Progenitor cell of endocrine pancreas (in vitro differentiated cells): ENCODE measurements around the gene ENKUR. TPM values are rescaled to one million over a fixed set of nuclear protein-coding genes. Genes with fewer than 3 reads are reported as not detected.
"Not testable (repeated sequence)": the region's sequence is repeated elsewhere in the genome, so short reads cannot be mapped to it uniquely, and the experiment has no call there.

ENCODE experiments used
- DNase-seq: peaks from one replicate; pipeline ENCODE4 v3.0.0; 2021; ENCODE audit warnings: low spot score; ENCODE audit not compliant: unreplicated experiment
- H3K27ac Mint-ChIP-seq: 2 replicates; pipeline ENCODE4 v1.8.0; 2021; ENCODE audit warnings: mild to moderate bottlenecking, moderate library complexity, mixed read lengths
- H3K27me3 Mint-ChIP-seq: 2 replicates; pipeline ENCODE4 v1.8.0; 2021; ENCODE audit warnings: mixed read lengths
- H3K36me3 Mint-ChIP-seq: 2 replicates; pipeline ENCODE4 v1.8.0; 2022; ENCODE audit warnings: mixed read lengths; ENCODE audit not compliant: insufficient read depth
- H3K4me1 Mint-ChIP-seq: 2 replicates; pipeline ENCODE4 v1.8.0; 2021; ENCODE audit warnings: low read depth, mixed read lengths
- H3K4me3 Mint-ChIP-seq: 2 replicates; pipeline ENCODE4 v1.8.0; 2021; ENCODE audit warnings: low read depth, mild to moderate bottlenecking, moderate library complexity, mixed read lengths
- H3K9me3 Mint-ChIP-seq: 2 replicates; pipeline ENCODE4 v1.8.0; 2021; ENCODE audit warnings: low read depth, mixed read lengths
- total RNA-seq: library from RNA; stranded (reverse); gene quantifications from 2 replicates; pipeline ENCODE4 v1.2.1, GENCODE V29; 2021
- TF ChIP-seq, protein P1 (sequence below): fragments of 200-600 bp; sonication (generic); IDR thresholded peaks from one replicate; pipeline ENCODE4 v1.5.0; 2021; ENCODE audit warnings: antibody characterized with exemption, mild to moderate bottlenecking; ENCODE audit not compliant: unreplicated experiment

The ENKUR gene
- total RNA-seq, 1 donor from 2014 or later: 0.46 TPM

DNA sequence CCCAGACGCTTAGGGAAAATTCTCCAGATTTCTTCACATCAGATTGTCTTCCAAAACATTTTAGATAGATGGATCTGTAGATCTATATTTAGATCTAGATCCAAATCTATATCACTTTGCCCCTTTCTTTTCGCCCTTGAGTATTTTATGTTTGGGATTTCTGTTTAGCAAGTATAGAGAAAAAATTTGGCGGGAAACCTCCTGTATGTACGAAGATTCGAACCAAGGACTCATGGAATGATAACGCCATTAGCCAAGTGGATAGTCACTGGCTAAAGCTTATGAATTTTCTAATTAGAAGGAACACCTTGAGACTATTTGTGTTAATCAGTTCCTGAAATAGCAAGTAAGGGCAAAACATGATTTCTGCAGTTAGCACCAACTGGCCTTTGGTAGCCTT lies 1.7 kb upstream of the ENKUR start:
- DNase-seq: no peak
- TF ChIP-seq, protein P1, sequence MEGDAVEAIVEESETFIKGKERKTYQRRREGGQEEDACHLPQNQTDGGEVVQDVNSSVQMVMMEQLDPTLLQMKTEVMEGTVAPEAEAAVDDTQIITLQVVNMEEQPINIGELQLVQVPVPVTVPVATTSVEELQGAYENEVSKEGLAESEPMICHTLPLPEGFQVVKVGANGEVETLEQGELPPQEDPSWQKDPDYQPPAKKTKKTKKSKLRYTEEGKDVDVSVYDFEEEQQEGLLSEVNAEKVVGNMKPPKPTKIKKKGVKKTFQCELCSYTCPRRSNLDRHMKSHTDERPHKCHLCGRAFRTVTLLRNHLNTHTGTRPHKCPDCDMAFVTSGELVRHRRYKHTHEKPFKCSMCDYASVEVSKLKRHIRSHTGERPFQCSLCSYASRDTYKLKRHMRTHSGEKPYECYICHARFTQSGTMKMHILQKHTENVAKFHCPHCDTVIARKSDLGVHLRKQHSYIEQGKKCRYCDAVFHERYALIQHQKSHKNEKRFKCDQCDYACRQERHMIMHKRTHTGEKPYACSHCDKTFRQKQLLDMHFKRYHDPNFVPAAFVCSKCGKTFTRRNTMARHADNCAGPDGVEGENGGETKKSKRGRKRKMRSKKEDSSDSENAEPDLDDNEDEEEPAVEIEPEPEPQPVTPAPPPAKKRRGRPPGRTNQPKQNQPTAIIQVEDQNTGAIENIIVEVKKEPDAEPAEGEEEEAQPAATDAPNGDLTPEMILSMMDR: no peak
- H3K4me1 Mint-ChIP-seq: peaks cover 9% of the 10 kb centered on the region
- H3K27me3 Mint-ChIP-seq: no peaks in the 10 kb centered on the region
- peak overlapping the region; percentile 74 for H3K4me3 Mint-ChIP-seq
- peaks cover 1% of the 10 kb centered on the region for H3K36me3 Mint-ChIP-seq
- peaks cover 3% of the 10 kb centered on the region for H3K9me3 Mint-ChIP-seq
- H3K27ac Mint-ChIP-seq: peak overlapping the region; percentile 99

DNA sequence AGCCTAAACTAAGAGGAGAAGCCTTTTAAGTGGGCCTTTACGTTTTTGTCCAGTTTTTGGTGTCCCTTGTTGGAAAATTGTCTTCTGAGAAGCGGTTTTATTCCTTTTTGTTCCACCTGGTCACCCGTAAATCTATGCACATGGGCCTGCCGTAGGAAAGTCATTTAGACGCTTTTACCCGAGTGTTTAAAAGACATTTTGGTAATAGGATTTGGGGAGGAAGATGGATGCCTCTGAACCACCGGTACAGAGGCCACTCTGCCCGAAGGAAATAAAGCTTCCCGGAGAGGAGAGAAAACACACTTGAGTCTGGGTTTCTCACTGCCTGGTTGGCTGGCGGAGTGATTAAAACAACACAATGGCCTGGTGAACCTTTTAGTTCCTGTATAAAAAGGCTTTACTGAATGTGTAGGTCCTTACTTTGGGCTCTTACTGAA lies 1.2 kb upstream of the ENKUR start:
- H3K27ac Mint-ChIP-seq: peak overlapping the region; percentile 99
- peaks cover 1% of the 10 kb centered on the region for H3K36me3 Mint-ChIP-seq
- H3K9me3 Mint-ChIP-seq: peaks cover 3% of the 10 kb centered on the region
- peaks cover 9% of the 10 kb centered on the region for H3K4me1 Mint-ChIP-seq
- DNase-seq: no peak
- TF ChIP-seq, protein P1: no peak
- no peaks in the 10 kb centered on the region for H3K27me3 Mint-ChIP-seq
- H3K4me3 Mint-ChIP-seq: peak overlapping the region; percentile 74

DNA sequence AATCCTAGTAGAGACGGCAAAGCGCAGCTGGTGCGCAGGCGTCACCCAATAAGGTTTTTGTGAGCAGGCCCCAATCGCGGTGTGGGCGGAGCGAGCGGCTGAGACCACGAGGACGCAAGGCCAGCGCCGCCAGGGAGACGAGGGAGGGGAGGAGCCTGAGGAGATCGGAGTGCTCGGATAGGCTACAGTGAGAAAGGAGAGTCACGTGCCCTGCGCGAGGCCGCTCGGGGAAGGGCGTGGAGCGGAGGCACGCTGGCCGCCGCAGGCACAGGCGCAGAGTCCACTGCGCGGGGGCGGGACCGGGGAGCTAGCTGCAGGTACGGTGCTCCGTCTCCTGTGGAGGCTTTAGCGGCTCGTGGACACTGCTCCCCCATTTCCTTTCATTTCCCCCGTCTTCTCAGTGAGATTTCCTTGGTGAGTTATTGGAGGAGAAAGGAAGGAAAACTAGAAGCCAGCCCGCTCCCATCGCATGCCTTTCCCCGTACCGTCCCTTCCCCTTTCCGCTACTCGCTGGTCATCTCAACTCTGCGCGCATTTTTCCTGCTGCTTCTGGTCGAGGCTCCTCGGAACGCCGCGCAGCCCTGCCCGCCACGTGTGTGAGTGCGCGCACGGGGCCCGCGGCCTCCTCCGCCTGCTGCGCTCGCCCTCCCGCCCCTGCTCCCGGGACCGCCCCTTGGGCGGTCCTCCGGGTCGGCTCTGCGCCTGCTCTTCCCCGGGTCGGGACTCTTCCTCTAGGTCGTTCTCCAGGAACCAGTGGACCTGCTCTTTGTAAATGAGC lies 607 bp upstream of the ENKUR start, which contains the start of gene THNSL1:
TSS of gene THNSL1 (plus strand) at position 237 of the 778 bp plus-strand sequence. CDS start 6,612 bp downstream, outside the sequence.
- Mint-ChIP-seq H3K9me3 (peaks cover 3% of the 10 kb centered on the region), H3K4me3 (peak within 1 kb of the TSS; percentile 74), H3K4me1 (peaks cover 9% of the 10 kb centered on the region), H3K27ac (peak within 1 kb of the TSS; percentile 99), H3K36me3 (peaks cover 1% of the 10 kb centered on the region), H3K27me3 (no peaks in the 10 kb centered on the region)
- peak; percentile 92 for DNase-seq
- TF ChIP-seq, protein P1: no peak

DNA sequence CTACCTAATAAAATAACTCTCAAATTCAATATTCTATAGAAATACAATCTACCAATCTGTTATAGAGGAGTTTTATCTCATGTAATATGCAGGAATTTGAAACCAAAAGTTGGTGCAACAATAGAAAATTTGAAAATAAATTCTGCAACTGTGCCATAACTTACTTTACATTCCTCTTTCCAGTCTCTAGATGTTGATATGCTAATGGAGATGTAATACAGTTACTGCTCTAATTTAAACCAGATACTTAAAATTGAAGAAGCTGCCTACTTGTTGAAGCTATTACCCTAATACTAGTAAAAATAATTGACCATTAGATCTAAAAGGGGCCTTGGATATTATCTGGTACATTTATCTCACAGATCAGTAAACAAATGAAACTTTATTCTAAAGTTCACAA lies 1.4 kb downstream of the ENKUR start:
- Mint-ChIP-seq H3K9me3 (peaks cover 3% of the 10 kb centered on the region), H3K36me3 (peaks cover 1% of the 10 kb centered on the region), H3K4me3 (no peak overlapping the region), H3K27me3 (no peaks in the 10 kb centered on the region), H3K4me1 (peaks cover 9% of the 10 kb centered on the region), H3K27ac (no peak overlapping the region)
- TF ChIP-seq, protein P1: no peak
- no peak for DNase-seq

DNA sequence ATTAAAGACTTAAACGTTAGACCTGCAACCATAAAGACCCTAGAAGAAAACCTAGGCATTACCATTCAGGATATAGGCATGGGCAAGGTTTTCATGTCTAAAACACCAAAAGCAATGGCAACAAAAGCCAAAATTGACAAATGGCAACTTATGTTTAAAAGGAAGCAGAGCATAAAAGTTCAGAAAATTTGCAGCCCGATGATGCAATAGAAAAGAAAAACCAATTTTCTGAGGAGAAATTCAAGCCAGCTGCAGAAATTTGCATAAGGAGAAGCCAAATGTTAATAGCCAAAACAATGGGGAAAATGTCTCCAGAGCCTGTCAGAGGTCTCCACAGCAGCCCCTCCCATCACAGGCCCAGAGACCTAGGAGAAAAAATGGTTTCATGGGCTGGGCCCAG lies 4.4 kb downstream of the ENKUR start:
- H3K36me3 Mint-ChIP-seq, H3K4me3 Mint-ChIP-seq, H3K27ac Mint-ChIP-seq, H3K9me3 Mint-ChIP-seq, H3K27me3 Mint-ChIP-seq, H3K4me1 Mint-ChIP-seq, DNase-seq: not testable (repeated sequence)

DNA sequence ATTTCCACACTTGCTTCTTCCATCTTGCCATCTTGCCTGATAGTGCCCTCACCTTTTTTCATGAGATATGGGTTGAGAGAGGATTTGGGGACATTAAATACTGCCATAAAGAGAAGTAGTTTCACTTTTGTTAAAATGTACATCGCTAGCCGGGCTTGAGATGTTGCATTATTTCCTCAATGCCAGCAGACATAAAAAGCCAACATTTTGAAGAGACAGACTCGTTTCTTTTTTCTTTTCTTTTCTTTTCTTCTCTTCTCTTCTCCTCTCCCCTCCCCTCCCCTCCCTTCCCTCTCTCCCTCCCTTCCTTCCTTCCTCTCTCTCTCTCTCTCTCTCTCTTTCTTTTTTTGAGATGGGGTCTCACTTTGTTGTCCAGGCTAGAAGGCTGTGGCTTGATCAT lies 17.9 kb downstream of the ENKUR start:
- H3K4me3 Mint-ChIP-seq: no peak overlapping the region
- TF ChIP-seq, protein P1: no peak
- H3K27me3 Mint-ChIP-seq: peaks cover 4% of the 10 kb centered on the region
- peaks cover 1% of the 10 kb centered on the region for H3K4me1 Mint-ChIP-seq
- no peak overlapping the region for H3K27ac Mint-ChIP-seq
- H3K36me3 Mint-ChIP-seq: no peaks in the 10 kb centered on the region
- peaks cover 21% of the 10 kb centered on the region for H3K9me3 Mint-ChIP-seq
- no peak for DNase-seq
